Spleen (tissue), 11 donors: Measurements from ENCODE around the gene DEUP1. TPM values are rescaled to one million over a fixed set of nuclear protein-coding genes. Genes with fewer than 3 reads are reported as not detected.

Experiments used
- DNase-seq: peaks from one replicate; pipeline ENCODE4 v3.0.0-alpha.2; 2020
- H3K27ac ChIP-seq, 8 donors: fragments of 200-600 bp; sonication (generic) in 7 of 8; 1 replicate in 4 of 8; 2 replicates in 4 of 8; pipeline versions ENCODE4 v1.5.0 to v1.8.0; 2016 to 2021; ENCODE audit warnings: inconsistent platforms in 4 of 8, mild to moderate bottlenecking in 4 of 8, moderate library complexity in 1 of 8
- H3K27me3 ChIP-seq, 7 donors: fragments of 200-600 bp; sonication (generic) in 6 of 7; replicated peaks in 1 of 7; 1 replicate in 4 of 7; 2 replicates in 3 of 7; pipeline versions ENCODE4 v1.5.0 to v1.8.0; 2016 to 2021; ENCODE audit warnings: inconsistent platforms in 3 of 7, mild to moderate bottlenecking in 1 of 7
- H3K36me3 ChIP-seq, 6 donors: fragments of 200-600 bp; sonication (generic) in 5 of 6; 1 replicate in 4 of 6; 2 replicates in 2 of 6; pipeline versions ENCODE4 v1.5.0 to v1.8.0; 2016 to 2021; ENCODE audit warnings: inconsistent platforms in 2 of 6
- H3K4me1 ChIP-seq, 6 donors: fragments of 200-600 bp; sonication (generic) in 5 of 6; 1 replicate in 3 of 6; 2 replicates in 3 of 6; pipeline versions ENCODE4 v1.5.0 to v1.8.0; 2016 to 2021; ENCODE audit warnings: inconsistent platforms in 3 of 6
- H3K4me3 ChIP-seq, 8 donors: fragments of 200-600 bp; sonication (generic) in 7 of 8; 1 replicate in 4 of 8; 2 replicates in 4 of 8; pipeline versions ENCODE4 v1.5.0 to v1.8.0; 2016 to 2021; ENCODE audit warnings: inconsistent platforms in 4 of 8, mild to moderate bottlenecking in 4 of 8, moderate library complexity in 2 of 8
- H3K9me3 ChIP-seq, 8 donors: fragments of 200-600 bp; sonication (generic) in 7 of 8; 1 replicate in 4 of 8; 2 replicates in 4 of 8; pipeline versions ENCODE4 v1.5.0 to v1.8.0; 2016 to 2021; ENCODE audit warnings: inconsistent platforms in 4 of 8
- CTCF ChIP-seq, 11 experiments: fragments of 200-600 bp in 7 of 11; fragments of 450-650 bp in 4 of 11; sonication (generic) in 4 of 11; IDR thresholded peaks in 8 of 11; conservative IDR thresholded peaks in 3 of 11; 1 replicate in 7 of 11; 2 replicates in 4 of 11; pipeline versions ENCODE4 v1.4.0 to v1.8.0; 2016 to 2021; ENCODE audit warnings: antibody characterized with exemption in 11 of 11, inconsistent platforms in 4 of 11, mild to moderate bottlenecking in 1 of 11
- POLR2A ChIP-seq, 3 donors: fragments of 450-650 bp; IDR thresholded peaks; one replicate each; pipeline ENCODE4 v1.5.1; 2017; ENCODE audit warnings: antibody characterized with exemption in 3 of 3, mild to moderate bottlenecking in 1 of 3
- POLR2AphosphoS5 ChIP-seq, 3 donors: sonication (generic); formaldehyde crosslinking; IDR thresholded peaks; one replicate each; pipeline ENCODE4 v1.5.1; 2017; ENCODE audit warnings: antibody characterized with exemption in 3 of 3
- WGBS, 5 donors: extraction: QIAGEN DNeasy Blood & Tissue Kit in 3 of 5; methylation state at CpG; one replicate each; pipeline versions ENCODE4 v1.1.5 to v1.1.7; 2013 to 2018; 5-methylcytosine and 5-hydroxymethylcytosine counted together
- intact Hi-C: fragments of 100-400 bp; cut with DNase I; formaldehyde crosslinking; loops from one replicate; pipeline ENCODE4 v1.15.0; 2023; ENCODE audit warnings: low total_unique reads
- polyA plus RNA-seq, 3 donors: library from polyadenylated mRNA; stranded (reverse); fragments of 200-250 nt; gene quantifications; one replicate each; pipeline ENCODE4 v1.2.1, GENCODE V29; 2013
- total RNA-seq, 7 donors: library from RNA; depleted of rRNA in 3 of 7; stranded (reverse); fragments of >200 nt in 3 of 7; fragmentation: NEBNext Ultra II Directional in 4 of 7; extraction: Animal tissue kit (Norgen Biotek cat#: 25700) in 4 of 7; gene quantifications; one replicate each; pipeline versions ENCODE4 v1.1.0 to v1.2.1, GENCODE V29; 2016 to 2021
- donor health status: healthy with polysubstance abuse.
- donor health status: DM: no; HTN: no; CAD: no; lungs with moderate emphysema.
- donor health status: DM: no; HTN: no; CAD: no.
- donor health status: Bipolar disorder and iron deficiency.
- donor health status: healthy.
- donor health status: DM: no; HTN: no; CAD: no.
- donor health status: DM: yes; HTN: yes; CAD: no.

Gene DEUP1
- total and polyA plus RNA-seq, 10 donors: 0.03 TPM; not detected in 9

- Histone ChIP-seq H3K9me3 (peaks cover 0 to 26% (median 19%) of the 10 kb centered on the region in 8 donors), H3K27ac (no peak overlapping the region), H3K27me3 (no peaks in the 10 kb centered on the region), H3K36me3 (no peaks in the 10 kb centered on the region), H3K4me1 (no peaks in the 10 kb centered on the region), H3K4me3 (no peak overlapping the region)
- no peak for TF ChIP-seq POLR2A (IDR thresholded peaks at IDR 0.05)
- TF ChIP-seq CTCF (IDR thresholded peaks at IDR 0.05 in 8 of 11, conservative IDR thresholded peaks at IDR 0.05 in 3 of 11): no peak
- no peak for TF ChIP-seq POLR2AphosphoS5 (IDR thresholded peaks at IDR 0.05)
- DNase-seq: no peak
- intact Hi-C loops: no loop called here
Measured at GRCh38 chr11:93320230-93320629, 10.3 kb upstream of the DEUP1 start.

DNA sequence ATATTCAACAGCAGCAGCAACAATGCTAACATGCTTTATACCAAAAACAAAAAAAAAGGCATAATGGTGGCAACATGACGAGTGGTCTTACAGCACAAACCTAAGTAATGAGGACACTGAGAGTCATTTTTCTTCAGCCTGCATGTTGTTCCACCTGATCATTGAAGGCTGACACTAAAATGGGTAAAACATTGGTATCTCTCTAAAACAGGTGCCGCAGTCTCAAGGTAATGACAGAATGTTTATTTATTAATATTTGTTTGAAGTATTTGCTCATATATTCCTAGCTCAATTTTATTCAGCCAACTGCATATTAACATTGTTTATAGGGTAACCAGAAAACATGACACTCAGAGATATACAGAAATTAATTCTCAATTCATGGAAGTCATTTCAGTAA is 8.3 kb upstream of the DEUP1 start:
- peaks cover 0 to 21% (median 17%) of the 10 kb centered on the region in 8 donors for H3K9me3 ChIP-seq
- TF ChIP-seq CTCF (IDR thresholded peaks at IDR 0.05 in 8 of 11, conservative IDR thresholded peaks at IDR 0.05 in 3 of 11): no peak
- no peak for TF ChIP-seq POLR2A (IDR thresholded peaks at IDR 0.05)
- no peak for TF ChIP-seq POLR2AphosphoS5 (IDR thresholded peaks at IDR 0.05)
- no peaks in the 10 kb centered on the region for H3K27me3 ChIP-seq
- DNase-seq: no peak
- no peaks in the 10 kb centered on the region for H3K36me3 ChIP-seq
- 63 to 96% (median 89%) methylated on average over 2 of the region's 2 CpGs for WGBS, 5 donors
- H3K4me1 ChIP-seq: no peaks in the 10 kb centered on the region
- H3K27ac ChIP-seq: no peak overlapping the region
- intact Hi-C loops: no loop called here
- no peak overlapping the region for H3K4me3 ChIP-seq

DNA sequence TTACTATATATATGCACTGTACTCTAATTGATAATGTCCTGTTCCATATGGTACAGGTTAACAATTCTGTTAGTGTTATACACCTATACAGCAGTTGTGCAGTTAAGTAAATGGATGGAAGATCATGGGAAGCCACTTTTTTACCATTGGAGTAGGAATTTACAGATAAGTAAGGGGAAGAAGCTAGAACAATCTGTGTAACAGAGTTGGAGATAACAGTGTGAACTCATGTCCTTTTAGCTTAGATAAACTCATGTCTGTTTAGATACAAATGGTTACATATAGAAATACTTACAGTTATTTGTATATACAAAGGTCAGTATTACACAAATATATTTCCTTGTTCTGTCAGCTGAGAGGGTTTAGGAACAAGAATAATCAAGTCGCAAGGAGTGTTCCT is 6.8 kb upstream of the DEUP1 start:
- TF ChIP-seq CTCF (IDR thresholded peaks at IDR 0.05 in 8 of 11, conservative IDR thresholded peaks at IDR 0.05 in 3 of 11): no peak
- no peak for TF ChIP-seq POLR2A (IDR thresholded peaks at IDR 0.05)
- TF ChIP-seq POLR2AphosphoS5 (IDR thresholded peaks at IDR 0.05): no peak
- H3K4me3 ChIP-seq: no peak overlapping the region
- no peaks in the 10 kb centered on the region for H3K36me3 ChIP-seq
- DNase-seq: no peak
- H3K27me3 ChIP-seq: peaks cover 0 to 4% (median 0%) of the 10 kb centered on the region in 7 donors
- intact Hi-C loops: no loop called here
- 80 to 96% (median 94%) methylated on average over 1 of the region's 1 CpG for WGBS, 5 donors
- H3K4me1 ChIP-seq: no peaks in the 10 kb centered on the region
- peaks cover 0 to 14% (median 10%) of the 10 kb centered on the region in 8 donors for H3K9me3 ChIP-seq
- no peak overlapping the region for H3K27ac ChIP-seq

DNA sequence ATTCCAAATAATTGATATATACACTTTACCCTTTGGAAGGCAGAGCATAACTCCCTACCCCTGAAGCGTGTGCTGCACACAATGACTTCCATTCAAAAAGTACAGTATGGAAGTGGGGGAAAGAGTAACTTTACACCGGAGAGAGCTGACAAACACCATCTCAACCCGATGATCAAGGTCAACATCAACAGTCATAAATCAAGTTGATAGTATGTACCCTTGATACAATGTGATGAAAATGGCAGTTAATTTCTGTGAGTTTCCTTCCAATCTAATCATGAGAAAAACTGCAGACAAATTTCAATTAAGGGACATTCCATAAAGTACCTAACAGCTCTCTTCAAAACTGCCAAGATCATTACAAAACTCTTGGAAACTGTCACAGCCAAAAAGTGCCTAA is 6.0 kb upstream of the DEUP1 start:
- no peak for TF ChIP-seq POLR2A (IDR thresholded peaks at IDR 0.05)
- no peak for TF ChIP-seq POLR2AphosphoS5 (IDR thresholded peaks at IDR 0.05)
- no peak for TF ChIP-seq CTCF (IDR thresholded peaks at IDR 0.05 in 8 of 11, conservative IDR thresholded peaks at IDR 0.05 in 3 of 11)
- WGBS, 5 donors: 74 to 86% (median 77%) methylated on average over 3 of the region's 3 CpGs
- H3K4me1 ChIP-seq: no peaks in the 10 kb centered on the region
- no peak overlapping the region for H3K27ac ChIP-seq
- no peak overlapping the region for H3K4me3 ChIP-seq
- H3K36me3 ChIP-seq: no peaks in the 10 kb centered on the region
- H3K9me3 ChIP-seq: peaks cover 0 to 7% (median 3%) of the 10 kb centered on the region in 8 donors
- intact Hi-C loops: no loop called here
- peaks cover 0 to 10% (median 0%) of the 10 kb centered on the region in 7 donors for H3K27me3 ChIP-seq
- no peak for DNase-seq
